ENCODE data around the gene PLPPR3.

Gene PLPPR3

DNA sequence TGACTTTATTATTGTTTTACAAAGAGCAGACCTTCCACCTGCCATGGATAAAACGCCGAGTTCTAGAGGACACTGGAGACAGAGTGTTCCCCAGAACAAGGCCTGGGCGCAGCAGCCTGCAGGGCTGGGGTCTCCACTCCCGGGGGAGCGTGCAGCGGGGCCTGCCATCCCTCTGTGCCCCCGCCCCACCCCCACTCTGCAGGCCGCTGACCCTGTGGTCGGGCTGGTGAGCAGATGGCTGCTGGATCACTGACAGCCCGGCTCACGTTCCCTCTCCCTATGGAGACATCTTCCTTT, 33.1 kb downstream of the PLPPR3 start:
- no peak overlapping the region for H3K4me3 ChIP-seq (replicated peaks; ENCODE audit: insufficient read depth, low read length)
- no peaks in the 10 kb centered on the region for H3K27me3 ChIP-seq (ENCODE audit: insufficient read depth, poor library complexity, severe bottlenecking)
- DNase-seq (ENCODE audit: low read depth in 1 of 2, low spot score in 1 of 2): no peak
- H3K27ac ChIP-seq (replicated peaks): no peak overlapping the region
- TF ChIP-seq, protein P1, sequence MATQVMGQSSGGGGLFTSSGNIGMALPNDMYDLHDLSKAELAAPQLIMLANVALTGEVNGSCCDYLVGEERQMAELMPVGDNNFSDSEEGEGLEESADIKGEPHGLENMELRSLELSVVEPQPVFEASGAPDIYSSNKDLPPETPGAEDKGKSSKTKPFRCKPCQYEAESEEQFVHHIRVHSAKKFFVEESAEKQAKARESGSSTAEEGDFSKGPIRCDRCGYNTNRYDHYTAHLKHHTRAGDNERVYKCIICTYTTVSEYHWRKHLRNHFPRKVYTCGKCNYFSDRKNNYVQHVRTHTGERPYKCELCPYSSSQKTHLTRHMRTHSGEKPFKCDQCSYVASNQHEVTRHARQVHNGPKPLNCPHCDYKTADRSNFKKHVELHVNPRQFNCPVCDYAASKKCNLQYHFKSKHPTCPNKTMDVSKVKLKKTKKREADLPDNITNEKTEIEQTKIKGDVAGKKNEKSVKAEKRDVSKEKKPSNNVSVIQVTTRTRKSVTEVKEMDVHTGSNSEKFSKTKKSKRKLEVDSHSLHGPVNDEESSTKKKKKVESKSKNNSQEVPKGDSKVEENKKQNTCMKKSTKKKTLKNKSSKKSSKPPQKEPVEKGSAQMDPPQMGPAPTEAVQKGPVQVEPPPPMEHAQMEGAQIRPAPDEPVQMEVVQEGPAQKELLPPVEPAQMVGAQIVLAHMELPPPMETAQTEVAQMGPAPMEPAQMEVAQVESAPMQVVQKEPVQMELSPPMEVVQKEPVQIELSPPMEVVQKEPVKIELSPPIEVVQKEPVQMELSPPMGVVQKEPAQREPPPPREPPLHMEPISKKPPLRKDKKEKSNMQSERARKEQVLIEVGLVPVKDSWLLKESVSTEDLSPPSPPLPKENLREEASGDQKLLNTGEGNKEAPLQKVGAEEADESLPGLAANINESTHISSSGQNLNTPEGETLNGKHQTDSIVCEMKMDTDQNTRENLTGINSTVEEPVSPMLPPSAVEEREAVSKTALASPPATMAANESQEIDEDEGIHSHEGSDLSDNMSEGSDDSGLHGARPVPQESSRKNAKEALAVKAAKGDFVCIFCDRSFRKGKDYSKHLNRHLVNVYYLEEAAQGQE (IDR thresholded peaks at IDR 0.05; ENCODE audit: insufficient replicate concordance, low read depth): no peak
- TF ChIP-seq, protein P2, sequence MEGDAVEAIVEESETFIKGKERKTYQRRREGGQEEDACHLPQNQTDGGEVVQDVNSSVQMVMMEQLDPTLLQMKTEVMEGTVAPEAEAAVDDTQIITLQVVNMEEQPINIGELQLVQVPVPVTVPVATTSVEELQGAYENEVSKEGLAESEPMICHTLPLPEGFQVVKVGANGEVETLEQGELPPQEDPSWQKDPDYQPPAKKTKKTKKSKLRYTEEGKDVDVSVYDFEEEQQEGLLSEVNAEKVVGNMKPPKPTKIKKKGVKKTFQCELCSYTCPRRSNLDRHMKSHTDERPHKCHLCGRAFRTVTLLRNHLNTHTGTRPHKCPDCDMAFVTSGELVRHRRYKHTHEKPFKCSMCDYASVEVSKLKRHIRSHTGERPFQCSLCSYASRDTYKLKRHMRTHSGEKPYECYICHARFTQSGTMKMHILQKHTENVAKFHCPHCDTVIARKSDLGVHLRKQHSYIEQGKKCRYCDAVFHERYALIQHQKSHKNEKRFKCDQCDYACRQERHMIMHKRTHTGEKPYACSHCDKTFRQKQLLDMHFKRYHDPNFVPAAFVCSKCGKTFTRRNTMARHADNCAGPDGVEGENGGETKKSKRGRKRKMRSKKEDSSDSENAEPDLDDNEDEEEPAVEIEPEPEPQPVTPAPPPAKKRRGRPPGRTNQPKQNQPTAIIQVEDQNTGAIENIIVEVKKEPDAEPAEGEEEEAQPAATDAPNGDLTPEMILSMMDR (IDR thresholded peaks at IDR 0.05; ENCODE audit: insufficient read depth, low read length): no peak
- TF ChIP-seq GABPA (IDR thresholded peaks at IDR 0.05; ENCODE audit: low read depth): no peak
- no peak for TF ChIP-seq POLR2AphosphoS5 (IDR thresholded peaks at IDR 0.05; ENCODE audit: low read depth)
- no peak for TF ChIP-seq SPI1 (IDR thresholded peaks at IDR 0.05; ENCODE audit: borderline replicate concordance, low read depth)

DNA sequence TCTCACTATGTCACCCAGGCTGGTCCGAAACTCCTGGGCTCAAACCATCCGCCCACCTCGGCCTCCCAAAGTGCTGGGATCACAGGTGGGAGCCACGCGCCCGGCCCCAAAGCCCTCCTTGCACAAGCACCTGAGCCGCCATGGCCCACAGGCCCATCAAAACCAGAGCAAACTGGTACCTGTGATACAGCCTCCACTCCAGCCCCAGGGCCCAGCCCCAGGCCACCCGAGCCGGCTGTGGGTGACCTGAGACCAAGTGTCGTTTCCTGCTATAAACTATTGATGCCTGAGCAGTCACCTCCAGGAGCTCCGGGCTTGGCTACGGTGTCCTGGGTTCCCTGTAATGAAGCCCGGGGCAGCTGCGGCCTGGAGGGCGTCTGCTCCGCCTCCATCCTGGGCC, 34.2 kb downstream of the PLPPR3 start:
- no peak for DNase-seq (ENCODE audit: low read depth in 1 of 2, low spot score in 1 of 2)
- TF ChIP-seq GABPA (IDR thresholded peaks at IDR 0.05; ENCODE audit: low read depth) (no peak), SPI1 (IDR thresholded peaks at IDR 0.05; ENCODE audit: borderline replicate concordance, low read depth) (no peak), POLR2AphosphoS5 (IDR thresholded peaks at IDR 0.05; ENCODE audit: low read depth) (no peak)
- TF ChIP-seq, protein P1 (IDR thresholded peaks at IDR 0.05; ENCODE audit: insufficient replicate concordance, low read depth): no peak
- TF ChIP-seq, protein P2 (IDR thresholded peaks at IDR 0.05; ENCODE audit: insufficient read depth, low read length): no peak
- H3K4me3 ChIP-seq (replicated peaks; ENCODE audit: insufficient read depth, low read length): no peak overlapping the region
- H3K27me3 ChIP-seq (ENCODE audit: insufficient read depth, poor library complexity, severe bottlenecking): no peaks in the 10 kb centered on the region
- H3K27ac ChIP-seq (replicated peaks): no peak overlapping the region

DNA sequence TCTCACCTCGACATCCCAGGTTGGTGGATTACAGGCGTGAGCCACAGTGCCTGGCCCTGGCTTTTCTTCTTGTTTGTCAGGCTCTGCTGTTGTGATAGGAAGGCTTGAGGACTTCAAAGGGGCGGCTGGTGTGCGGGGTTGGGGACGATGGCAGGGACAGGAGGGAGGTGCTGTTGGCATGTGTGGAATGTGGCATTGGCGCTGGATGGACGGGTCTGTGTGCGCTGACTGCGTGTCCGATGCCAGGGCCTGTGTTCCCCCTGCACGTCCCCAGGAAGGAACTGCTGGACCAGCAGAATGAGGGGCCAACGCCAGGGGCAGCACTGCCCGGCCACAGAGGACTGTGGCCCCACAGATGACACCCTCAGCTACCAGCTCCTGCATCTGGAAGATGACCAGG, 37.2 kb downstream of the PLPPR3 start:
- TF ChIP-seq GABPA (IDR thresholded peaks at IDR 0.05; ENCODE audit: low read depth): no peak
- no peak for TF ChIP-seq POLR2AphosphoS5 (IDR thresholded peaks at IDR 0.05; ENCODE audit: low read depth)
- TF ChIP-seq, protein P1 (IDR thresholded peaks at IDR 0.05; ENCODE audit: insufficient replicate concordance, low read depth): no peak
- TF ChIP-seq SPI1 (IDR thresholded peaks at IDR 0.05; ENCODE audit: borderline replicate concordance, low read depth): no peak
- TF ChIP-seq, protein P2 (IDR thresholded peaks at IDR 0.05; ENCODE audit: insufficient read depth, low read length): no peak
- no peak overlapping the region for H3K27ac ChIP-seq (replicated peaks)
- H3K4me3 ChIP-seq (replicated peaks; ENCODE audit: insufficient read depth, low read length): no peak overlapping the region
- DNase-seq (ENCODE audit: low read depth in 1 of 2, low spot score in 1 of 2): no peak
- no peaks in the 10 kb centered on the region for H3K27me3 ChIP-seq (ENCODE audit: insufficient read depth, poor library complexity, severe bottlenecking)
